C4-2B (cell line): ENCODE measurements around the gene ZNF428.

Source experiments
- H3K27ac ChIP-seq: fragments of 450-650 bp; 2 replicates; pipeline ENCODE4 v1.5.1; 2017
- CTCF ChIP-seq: fragments of 450-650 bp; conservative IDR thresholded peaks from 2 replicates; pipeline ENCODE4 v1.5.1; 2017; ENCODE audit warnings: mild to moderate bottlenecking
- ZFX ChIP-seq: fragments of 450-650 bp; IDR thresholded peaks from 2 replicates; pipeline ENCODE4 v1.6.1; 2017

The ZNF428 gene

GRCh38 chr19:43562226-43562697, 57.2 kb downstream of the ZNF428 start:
- H3K27ac ChIP-seq = no peak overlapping the region
- TF ChIP-seq ZFX (no peak), CTCF (no peak)

- no peak for TF ChIP-seq CTCF
- no peak for TF ChIP-seq ZFX
- H3K27ac ChIP-seq = no peak overlapping the region
Observed at GRCh38 chr19:43561139-43561970, 58.1 kb downstream of the ZNF428 start.

GRCh38 chr19:43560687-43561086, 58.7 kb downstream of the ZNF428 start:
- TF ChIP-seq CTCF = no peak
- TF ChIP-seq ZFX = no peak
- no peak overlapping the region for H3K27ac ChIP-seq
